HG03097 (cell line): ENCODE measurements around the gene LINGO1.

ENCODE experiments used
- ATAC-seq: cut with Tn5 transposase; IDR thresholded peaks from one replicate; pipeline ENCODE4 v1.9.1; 2021; ENCODE audit not compliant: unreplicated experiment, low FRiP score

LINGO1 gene

DNA sequence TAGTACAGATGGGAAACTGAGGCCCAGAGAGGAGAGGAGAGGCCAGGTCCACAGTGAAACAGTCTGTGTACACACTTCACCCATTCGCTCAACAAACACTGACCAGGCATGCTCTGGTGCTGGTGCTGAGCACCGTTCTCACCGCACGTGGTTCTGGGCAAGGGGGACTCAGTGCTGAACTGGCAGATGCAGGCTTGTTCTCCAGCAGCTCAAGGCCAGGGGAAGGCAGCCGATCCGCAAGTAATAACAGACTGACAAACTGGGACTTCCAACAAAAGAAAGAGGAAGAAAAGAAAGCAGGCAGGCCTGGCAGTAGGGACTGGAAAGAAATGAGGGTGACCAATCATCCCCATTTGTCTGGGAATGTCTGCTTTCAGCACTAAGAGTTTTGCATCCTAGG lies 25.6 kb upstream of the LINGO1 start:
- ATAC-seq, result no peak

DNA sequence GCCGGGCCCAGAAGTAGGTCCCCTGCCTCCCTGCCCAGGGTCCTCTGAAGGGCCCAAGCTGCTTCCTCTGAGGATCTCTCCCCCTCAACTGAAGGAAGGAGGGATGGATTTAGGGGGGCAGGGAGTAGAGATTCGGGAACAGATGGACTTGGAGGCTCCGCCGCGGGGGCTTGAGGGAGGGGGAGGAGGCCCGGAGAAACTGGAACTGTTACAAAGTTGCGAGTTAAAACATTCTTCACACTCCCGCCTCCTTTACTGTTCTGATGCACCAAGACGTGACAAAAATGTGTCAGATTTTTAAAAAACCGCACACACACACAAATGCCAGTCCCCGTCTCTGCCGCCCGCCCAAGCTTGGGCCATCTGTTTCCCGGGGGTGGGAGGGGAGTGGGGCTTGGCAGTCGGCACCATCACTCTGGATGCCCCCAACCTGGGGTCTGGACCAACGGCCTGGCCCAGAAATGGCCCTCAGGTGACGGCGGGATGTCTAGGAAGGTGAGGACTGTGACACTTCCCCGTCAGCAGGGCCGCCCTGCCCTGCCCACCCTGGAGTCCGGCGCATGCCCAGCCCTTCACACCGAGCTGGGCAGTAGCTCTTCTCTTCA lies 25.0 kb upstream of the LINGO1 start:
- ATAC-seq, result no peak

DNA sequence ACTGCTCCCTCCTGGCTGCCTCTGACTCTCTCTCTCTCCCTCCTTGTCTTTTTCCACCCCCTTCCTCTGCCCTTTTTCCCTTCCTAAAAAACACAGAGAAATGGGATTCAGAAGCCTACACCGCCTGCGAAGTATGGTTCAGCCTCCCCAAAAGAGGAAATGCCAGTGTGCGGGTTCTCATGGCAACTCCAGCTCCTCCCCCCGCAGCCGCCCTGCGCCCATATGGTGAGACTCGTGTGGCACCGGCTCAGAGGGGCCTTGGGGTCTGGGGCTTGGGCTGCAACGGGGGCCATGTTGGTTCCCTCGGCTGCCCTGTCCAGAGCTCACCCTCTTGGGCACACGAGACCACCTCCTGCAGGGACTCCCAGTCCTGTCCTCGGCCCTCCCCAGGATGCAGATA lies 23.6 kb upstream of the LINGO1 start:
- ATAC-seq, result no peak

DNA sequence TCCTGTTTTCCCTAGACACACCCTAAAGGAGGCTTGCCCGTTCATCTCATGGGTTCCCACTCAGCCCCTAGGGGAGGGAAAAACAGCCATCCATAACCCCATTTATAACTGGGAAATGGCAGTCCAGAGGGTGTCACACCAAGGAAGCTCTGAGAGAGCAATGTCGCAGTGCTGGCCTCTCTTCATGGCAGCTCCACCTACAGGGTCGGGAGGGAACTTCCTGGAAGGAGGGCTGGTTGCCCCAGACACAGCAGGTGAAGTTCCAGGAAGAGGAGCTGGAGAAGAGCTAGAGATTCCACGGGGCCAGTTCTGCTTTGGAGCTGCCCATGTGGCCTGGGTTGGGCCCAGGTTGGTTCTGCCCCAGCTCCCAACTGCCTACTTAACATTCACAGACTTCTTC lies 22.3 kb upstream of the LINGO1 start:
- ATAC-seq, result no peak

DNA sequence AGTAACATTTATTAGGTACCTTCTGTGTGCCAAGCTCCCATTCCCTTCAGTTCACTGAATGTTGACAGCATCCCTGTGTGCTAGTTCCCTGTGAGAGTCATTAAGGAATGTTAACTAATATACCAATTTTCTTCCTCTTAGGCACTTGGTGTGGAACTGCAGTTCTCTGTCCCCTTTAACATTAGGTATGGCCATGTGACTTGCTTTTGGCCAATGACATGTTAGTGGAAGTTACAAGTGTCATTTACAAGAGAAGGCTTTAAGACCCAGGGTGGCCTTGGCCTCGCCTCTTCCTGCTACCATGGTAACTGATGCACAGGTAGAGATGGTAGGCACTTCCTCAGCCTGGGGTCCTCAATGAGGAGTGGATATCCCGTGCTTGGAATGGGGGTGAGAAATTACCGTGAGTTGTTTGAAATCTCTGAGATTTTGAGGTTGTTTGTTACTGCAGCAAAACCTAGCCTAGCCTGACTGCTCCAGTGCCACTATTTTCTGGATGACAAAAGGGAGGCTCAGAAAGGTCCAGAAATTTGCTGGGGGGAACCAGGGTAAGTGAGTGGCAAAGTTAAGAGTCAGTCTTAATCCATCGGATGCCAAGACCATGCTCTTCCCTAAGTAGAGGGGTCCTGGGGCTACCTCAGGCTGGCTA lies 21.2 kb upstream of the LINGO1 start:
- ATAC-seq, result no peak

DNA sequence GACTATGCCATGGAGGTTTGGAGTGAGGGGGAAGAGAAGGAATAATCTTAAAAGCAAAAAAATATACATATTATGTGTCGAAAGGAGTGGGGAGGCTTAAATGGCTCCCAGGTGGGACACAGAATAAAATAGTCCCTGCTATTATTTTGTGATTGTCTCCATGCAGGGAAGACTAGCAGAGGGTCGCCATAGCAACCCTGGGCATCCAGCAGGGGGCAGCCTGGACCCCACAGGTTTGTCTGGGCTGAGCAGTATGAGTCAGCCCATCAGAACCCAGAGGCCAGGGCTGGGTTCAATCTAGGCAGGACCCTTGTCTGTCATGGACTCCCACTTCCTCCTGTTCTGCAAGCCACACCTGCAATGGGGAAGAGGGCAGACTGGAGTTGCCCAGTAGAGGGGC lies 17.6 kb upstream of the LINGO1 start:
- no peak for ATAC-seq

DNA sequence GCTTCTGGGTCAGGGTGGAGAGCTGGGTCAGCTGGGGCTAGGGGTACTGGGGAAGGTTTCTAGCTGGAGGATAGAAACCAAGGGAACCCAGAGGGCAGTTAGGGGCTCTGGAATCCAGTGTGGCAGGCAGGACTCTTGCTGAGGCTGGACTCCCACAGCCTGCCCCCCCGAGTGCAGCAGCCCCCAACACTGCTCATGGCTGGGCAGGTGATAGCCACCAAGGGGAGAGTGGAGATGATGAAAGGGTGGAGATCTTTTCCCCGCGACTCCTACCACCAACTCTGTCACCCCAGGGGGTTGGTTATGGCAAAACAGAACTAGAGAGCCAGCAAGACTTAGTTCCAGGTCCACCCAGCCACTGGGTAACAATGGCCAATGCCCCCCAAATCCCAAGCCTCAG lies 16.9 kb upstream of the LINGO1 start:
- ATAC-seq, result no peak

DNA sequence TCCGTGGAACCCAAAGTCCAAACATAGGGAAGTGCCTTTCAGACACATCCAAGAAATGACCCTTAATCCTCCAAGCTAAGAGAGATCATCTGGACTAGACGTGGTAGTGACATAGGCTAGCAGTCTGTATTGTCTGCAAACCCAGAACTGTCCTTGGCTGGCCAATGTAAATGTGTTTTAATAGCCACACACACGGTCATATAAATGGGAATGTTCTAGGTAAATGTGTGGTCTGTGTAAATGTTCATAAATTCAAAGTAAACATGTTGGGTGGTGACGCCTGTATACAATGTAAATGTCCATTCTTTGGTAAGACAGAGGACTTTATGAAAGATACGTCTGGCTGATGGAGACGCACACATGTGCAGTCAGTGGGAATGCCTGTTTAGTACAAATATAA lies 16.3 kb upstream of the LINGO1 start:
- no peak for ATAC-seq

DNA sequence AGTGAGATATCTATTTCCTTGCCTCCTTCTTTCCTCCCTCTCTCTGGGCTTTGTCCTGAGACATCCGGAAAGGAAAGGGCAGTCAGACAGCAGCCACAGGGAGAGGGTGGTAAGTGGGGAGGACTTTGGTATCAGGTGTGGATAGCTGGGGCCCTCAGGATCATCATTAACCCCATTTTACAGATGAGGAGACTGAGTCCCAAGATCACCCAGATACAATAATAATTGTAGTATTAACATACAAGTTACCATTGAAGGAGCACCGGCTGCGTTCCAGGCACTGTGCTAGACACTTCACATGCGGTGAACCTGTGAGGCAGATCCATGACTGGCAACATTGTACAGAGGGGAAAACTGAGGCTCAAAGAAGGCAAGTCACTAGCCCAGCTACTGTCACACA lies 15.2 kb upstream of the LINGO1 start:
- ATAC-seq, result no peak

DNA sequence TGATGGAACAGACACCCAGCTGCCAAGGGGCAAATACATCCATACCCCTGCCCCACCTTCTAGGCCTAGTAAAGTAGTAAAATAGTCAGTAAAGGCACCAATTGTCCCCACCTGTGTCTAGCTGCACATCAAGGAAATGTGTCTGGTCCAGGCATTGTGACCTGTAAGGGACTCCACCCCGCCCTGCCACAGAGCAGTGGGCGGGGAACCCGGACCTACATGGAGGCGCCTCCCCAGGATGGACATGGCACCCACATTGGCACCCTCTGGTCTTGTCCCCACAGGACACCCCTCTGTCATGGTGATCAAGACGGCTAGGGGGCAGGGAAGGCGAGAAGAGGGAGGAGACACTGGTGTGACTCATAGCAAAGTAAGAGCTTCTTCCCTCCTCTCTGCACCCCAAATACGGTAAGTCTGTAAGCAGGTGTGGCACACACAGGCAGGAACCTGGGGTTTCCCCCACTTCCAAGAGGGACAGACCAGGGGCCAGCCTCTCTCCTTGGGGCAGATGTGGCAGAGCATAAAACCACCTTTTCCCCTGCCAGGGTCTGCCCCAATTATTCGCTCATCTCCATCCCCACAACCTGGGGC lies 13.5 kb upstream of the LINGO1 start:
- no peak for ATAC-seq

DNA sequence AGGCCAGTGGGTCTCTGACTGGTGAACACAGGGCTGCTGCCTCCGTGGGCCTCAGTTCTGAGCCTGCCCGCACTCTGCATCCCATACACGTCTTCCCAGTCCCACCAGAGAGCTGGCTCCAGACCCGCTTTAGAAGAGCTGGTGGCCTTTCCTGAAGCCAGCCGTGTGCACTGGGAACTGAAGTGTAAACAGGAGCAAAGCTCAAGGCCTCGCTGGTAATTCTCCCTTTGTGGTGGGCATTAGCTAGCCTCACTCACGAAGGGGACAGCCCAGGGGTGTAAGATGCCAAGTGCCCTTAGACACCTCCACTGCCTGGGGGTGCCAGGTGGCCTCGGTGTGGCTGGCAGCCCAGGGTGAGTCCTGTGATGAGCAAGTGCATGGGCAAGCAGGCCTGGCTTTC lies 12.9 kb upstream of the LINGO1 start:
- no peak for ATAC-seq

DNA sequence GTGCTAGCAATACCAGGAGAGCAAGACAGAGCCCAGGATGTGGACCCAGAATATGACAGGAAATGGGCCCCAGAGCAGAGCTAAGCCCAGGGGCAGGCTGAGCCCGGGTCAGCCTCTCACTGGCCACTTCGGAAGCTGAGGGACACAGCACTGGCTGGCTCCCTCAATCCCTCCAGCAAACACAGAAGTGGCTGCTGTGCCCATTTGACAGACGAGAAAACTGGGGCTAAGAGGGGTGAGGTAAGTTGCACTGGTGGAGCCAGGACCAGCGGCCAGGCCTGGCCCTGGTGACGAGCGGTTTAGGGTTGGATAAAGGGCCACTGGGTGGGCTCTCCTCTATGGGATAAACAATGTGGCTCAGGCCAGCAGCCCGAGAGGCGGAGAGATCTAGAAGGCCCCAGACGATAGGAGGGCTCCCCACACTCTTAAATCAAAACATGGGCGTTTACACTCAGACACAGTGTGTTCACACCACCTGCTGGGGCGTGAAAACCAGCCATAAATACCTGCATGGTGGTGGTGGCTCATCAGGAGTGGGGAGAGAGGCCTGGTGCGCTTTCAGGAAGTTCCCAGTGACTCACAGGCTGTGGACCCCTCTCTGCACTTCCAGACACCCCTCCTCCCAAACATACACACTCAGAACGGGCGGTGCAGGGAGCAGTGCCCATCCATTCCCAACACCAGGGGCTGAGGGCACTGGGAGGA lies 12.0 kb upstream of the LINGO1 start:
- ATAC-seq, result no peak

DNA sequence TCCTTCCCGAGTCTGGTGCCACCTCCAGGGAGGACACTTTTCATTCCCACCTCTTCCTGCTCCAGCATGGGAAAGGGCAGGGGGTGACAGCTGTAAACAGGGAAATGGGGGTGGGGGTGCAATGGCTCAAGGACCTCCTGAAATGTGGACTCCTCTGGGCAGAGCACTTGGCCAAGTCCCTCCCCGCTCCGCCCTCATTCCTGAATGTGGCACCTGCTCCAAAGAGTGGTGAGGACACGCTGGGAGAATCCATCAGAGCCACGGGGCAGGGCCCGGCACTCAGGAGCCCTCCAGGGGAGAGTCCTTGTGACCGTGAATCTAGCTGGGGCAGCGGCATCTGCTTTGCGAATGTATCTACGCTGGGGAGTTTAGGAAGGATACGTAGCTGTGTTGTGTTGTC lies 11.1 kb upstream of the LINGO1 start:
- ATAC-seq, result no peak

DNA sequence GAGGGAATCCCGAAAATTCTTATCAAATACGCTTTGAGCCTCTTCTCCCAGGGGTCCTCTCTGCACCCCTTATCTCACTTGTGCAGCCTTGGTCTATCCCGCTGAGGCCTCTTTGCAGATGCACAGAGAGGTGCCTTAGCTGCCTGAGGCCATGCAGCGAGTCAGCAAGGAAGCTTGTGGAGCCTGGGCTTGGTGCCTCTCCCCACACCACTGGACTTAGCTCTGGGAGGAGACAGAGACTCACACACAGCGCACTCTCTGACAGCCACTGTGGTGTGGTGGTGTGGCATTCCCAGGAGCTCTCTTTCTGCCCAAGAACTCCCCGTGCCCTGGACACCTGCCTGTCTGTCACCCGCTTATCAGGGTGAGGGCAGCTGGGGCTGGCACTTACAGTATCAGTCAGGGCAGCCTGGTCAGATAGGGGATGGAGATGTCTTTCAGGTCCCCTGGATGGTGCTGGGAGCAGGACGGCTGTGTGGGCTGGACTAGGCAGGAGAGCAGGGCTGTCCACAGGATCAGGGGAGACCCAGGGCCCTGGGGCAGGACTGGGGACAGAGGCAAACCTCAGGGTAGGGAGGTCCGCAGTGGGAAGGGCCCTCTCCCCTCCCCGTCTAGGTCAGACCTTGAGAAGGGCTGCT lies 10.2 kb upstream of the LINGO1 start:
- ATAC-seq, result no peak

DNA sequence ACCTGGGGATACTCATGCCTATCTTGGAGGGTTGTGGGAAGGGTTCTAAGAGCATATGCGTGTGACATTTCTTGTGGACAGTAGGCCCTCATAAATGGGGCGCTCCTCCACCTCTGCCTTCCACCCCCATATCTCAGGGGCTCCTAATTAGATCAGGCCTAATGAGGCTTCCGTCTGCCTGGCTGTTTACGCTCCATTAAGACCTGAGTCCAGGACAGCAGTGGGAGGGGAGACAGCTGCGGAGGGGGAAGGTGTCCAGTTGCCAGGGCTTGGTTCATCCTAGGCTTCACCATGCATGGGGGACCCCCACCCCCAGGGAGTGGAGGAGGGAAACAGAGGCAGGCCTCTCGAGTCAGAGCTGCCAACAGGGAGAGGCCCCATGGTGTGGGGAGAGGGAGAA lies 9.3 kb upstream of the LINGO1 start:
- no peak for ATAC-seq

DNA sequence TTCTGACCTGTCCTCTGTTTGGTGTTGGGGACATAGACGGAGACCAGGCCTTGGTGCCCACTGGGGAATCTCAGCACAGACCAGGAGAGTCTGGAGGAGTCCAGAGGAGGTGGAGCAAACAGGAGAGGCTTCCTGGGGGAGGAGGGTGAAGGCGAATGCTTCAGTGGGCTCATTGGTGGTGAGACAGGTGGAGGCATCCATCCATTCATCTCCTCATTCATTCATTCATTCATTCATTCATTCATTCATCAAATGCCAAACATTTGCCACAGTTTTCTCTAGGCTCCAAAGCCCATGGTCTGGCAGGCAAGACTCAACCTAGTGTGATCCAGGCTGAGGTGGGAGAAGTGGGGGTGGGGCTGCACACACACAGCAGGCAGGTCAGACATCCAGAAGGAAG lies 7.9 kb upstream of the LINGO1 start:
- no peak for ATAC-seq

DNA sequence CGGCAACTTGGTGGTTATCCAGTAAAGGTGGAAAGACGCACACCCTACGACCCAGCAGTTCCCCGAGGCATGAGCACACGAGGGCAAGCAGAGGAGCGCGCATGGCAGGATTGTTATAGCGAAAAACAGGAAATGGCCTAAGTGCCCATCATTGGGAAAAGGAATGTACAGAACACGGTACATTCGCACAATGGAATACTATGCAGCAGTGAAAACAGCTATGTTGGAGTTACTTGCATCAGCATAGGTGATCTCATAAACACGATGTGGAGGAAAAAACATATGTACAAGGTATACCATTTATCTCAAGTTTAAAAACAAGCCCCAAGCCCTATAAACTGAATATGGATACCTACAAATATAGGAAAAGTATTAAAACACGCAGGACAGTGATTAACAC lies 6.7 kb upstream of the LINGO1 start:
- no peak for ATAC-seq

DNA sequence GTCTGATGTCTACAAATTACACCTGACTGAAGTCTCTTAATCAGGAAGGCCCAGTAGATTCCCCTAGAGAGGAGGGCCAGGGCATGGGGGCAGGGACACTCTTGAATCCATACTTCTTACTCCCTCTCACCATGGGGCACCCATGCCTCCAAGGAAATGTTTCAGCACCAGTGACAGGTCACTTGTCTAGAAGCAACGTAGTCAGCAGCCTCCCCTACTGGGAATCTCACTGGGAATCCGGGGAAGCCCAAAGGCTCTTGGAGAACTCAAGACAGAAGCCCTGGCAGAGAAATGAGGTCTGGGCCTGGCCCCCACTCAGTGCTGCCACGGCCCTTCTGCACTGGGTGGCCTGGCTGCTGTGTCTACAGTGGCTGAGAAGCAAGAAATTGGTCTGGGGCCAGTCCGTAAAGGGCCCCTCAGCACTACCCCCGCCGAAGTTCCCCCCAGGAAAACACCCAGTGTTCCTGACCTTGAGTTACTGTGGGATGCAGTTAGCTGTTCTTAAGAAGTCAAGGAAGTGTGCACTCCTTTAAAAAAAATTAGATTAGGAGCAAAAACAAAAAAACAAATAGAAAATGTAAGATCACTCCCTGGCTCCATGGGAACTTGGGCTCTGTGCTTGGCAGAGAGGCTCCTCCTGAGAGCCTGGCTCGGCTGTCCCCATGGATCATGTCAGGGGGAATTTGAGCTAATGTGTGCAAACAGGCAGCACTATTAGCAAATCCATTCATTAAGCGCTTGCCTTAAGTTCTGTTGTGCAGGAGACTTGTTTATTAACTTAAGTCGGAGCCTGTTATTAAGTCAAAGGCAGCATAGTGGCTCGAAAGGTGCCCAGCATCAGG lies 5.4 kb upstream of the LINGO1 start:
- no peak for ATAC-seq

DNA sequence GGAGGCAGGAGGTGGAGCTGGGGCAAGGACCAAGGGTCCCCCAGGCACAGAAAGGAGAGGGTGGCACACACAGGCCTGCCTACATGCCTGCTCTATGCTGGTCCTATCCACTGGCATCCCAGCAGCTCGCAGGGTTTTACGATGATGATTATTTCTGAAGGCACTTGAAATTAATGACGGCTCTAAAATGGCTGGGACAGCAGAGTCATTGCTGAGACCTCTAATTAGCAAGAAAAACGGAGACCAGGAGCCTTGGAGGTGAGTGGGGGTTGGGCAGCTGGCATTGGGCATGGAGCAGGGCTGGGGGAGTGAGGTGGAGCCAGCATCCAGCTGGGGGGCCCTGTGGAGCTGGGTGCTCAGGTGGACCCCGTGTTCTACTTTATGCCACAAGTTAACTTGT lies 3.5 kb upstream of the LINGO1 start:
- no peak for ATAC-seq

DNA sequence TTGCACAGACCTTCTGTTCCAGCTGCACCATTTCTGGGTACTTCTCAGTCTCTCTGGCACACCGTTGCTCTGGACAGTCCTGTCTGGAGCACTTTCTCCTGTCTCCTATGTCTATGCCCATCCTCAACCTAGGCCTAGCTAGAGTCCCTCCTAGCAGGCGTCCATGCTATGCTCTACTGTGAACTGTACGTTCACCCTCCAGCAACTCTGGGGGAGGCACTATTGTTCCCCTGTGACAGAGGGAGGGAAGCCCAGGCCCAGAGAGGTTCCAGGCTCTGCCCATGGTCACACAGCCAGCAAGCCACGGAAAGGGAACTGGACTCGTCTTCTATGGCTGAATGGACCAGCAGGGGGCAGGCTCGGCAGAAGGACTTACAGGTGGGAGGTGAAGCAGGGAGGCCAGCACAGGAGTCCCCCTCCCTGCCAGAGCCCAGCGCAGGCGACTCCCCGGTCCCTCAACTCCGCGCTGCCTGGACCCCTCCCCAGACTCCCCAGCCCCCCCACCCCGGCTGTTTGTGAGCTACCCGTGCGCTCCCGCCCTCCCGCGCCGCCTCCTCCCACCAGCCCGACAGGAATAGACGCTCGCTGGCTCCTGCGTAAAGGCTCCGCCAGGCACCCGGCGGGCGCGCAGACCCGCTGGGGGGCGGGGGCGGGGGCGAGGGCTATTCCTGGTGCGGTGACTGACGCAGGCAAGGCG lies 1.7 kb upstream of the LINGO1 start:
- ATAC-seq, result no peak
